Measurements from ENCODE around the gene ITPRIP.

DNA sequence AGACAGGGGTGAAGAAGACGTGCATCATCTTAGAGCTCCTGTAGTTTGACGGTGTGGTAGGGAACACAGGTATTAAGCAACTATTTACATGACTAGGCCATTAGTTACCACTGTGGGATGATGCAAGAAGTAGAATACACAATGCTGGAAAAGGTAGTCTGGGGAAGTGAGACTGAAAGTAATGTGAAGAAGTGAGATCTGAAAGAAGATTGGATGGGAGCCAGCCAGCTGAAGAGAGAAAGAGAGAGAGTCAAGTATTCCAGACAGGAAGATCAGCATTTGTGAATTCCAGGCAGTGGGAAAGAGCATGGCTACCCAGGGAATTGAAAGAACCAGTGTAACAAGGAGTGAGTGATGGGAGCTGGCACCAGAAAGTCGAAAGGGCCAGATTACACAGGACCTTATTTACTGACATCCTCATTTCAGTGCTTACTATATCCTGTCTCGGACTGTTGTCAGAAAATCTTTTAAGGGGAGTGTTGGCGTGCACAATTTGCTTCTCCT, 11.4 kb upstream of the ITPRIP start:
- no peak for TF ChIP-seq POLR2A (IDR thresholded peaks at IDR 0.05; ENCODE audit: low read depth, low read length)
- no peak for TF ChIP-seq TAF1 (IDR thresholded peaks at IDR 0.05; ENCODE audit: borderline replicate concordance, low read depth, low read length)
- TF ChIP-seq POLR2AphosphoS5 (IDR thresholded peaks at IDR 0.05; ENCODE audit: low read depth, low read length) = no peak
